GM19455 (cell line): ENCODE results near the gene MRGPRF.
"Not testable (repeated sequence)": the region's sequence is repeated elsewhere in the genome, so short reads cannot be mapped to it uniquely, and the experiment has no call there.

Experiments used
- ATAC-seq: cut with Tn5 transposase; IDR thresholded peaks from one replicate; pipeline ENCODE4 v1.9.1; 2021; ENCODE audit not compliant: unreplicated experiment

The MRGPRF gene

GRCh38 chr11:69003301-69003865, 9.7 kb downstream of the MRGPRF start:
- no peak for ATAC-seq

- ATAC-seq = no peak
These were observed 10.3 kb downstream of the MRGPRF start for GRCh38 chr11:69002570-69003231.

- no peak for ATAC-seq
These were observed 10.9 kb downstream of the MRGPRF start for GRCh38 chr11:69002110-69002569.

- no peak for ATAC-seq
These were observed 11.6 kb downstream of the MRGPRF start for GRCh38 chr11:69001243-69002081.

- ATAC-seq = no peak
These were observed 12.2 kb downstream of the MRGPRF start for GRCh38 chr11:69000831-69001242.

- no peak for ATAC-seq
These were observed 12.7 kb downstream of the MRGPRF start for GRCh38 chr11:69000391-69000790.

GRCh38 chr11:68999748-69000355, 13.2 kb downstream of the MRGPRF start:
- ATAC-seq = not testable (repeated sequence)

- ATAC-seq = no peak
These were observed 13.8 kb downstream of the MRGPRF start for GRCh38 chr11:68999093-68999747.

- ATAC-seq = no peak
These were observed 14.6 kb downstream of the MRGPRF start for GRCh38 chr11:68998390-68998911.

- no peak for ATAC-seq
These were observed 15.1 kb downstream of the MRGPRF start for GRCh38 chr11:68997995-68998348.

GRCh38 chr11:68997124-68997994, 15.7 kb downstream of the MRGPRF start:
- no peak for ATAC-seq

- ATAC-seq = no peak
These were observed 16.5 kb downstream of the MRGPRF start for GRCh38 chr11:68996376-68997123.

GRCh38 chr11:68994894-68995285, 18.2 kb downstream of the MRGPRF start:
- ATAC-seq = no peak

- ATAC-seq = no peak
These were observed 18.7 kb downstream of the MRGPRF start for GRCh38 chr11:68994161-68994893.

- ATAC-seq = no peak
These were observed 19.5 kb downstream of the MRGPRF start for GRCh38 chr11:68993546-68993945.

GRCh38 chr11:68992743-68993255, 20.2 kb downstream of the MRGPRF start:
- no peak for ATAC-seq

- ATAC-seq = no peak
These were observed 21.9 kb downstream of the MRGPRF start for GRCh38 chr11:68990995-68991780.
